HG02610 (cell line): Measurements from ENCODE around the gene MYMK.

Source experiments
- ATAC-seq: cut with Tn5 transposase; IDR thresholded peaks from one replicate; pipeline ENCODE4 v1.9.1; 2021; ENCODE audit warnings: mild to moderate bottlenecking, moderate library complexity; ENCODE audit not compliant: unreplicated experiment

Gene MYMK

DNA sequence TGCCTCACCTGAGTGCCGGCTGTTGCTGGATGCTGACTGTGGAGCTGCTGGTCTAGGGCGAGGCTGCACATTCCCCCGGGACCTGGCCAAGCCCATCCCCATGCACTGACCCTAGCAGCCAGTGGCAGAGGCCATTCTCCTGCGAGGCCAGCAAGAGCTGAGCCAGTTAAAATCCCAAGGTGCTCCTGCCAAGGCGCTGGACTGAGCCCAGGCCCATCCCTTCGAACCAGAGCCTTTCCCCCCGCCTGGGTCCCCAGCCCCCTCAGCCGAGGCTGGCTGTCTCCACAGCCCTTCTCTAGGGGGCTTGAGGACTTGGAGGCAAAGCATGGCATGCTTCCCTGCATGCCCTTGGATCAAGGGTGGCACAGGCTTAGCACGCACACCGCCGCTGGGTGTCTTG is 11.3 kb upstream of the MYMK start:
- ATAC-seq = no peak

- ATAC-seq = no peak
Measured at GRCh38 chr9:133535306-133535877, 10.6 kb upstream of the MYMK start.

GRCh38 chr9:133534346-133535291 is 9.9 kb upstream of the MYMK start, which contains the start of gene ADAMTSL2:
TSS of gene ADAMTSL2 (plus strand) at chr9:133534704. CDS start at chr9:133536713, 2,009 bp downstream.
- no peak for ATAC-seq

DNA sequence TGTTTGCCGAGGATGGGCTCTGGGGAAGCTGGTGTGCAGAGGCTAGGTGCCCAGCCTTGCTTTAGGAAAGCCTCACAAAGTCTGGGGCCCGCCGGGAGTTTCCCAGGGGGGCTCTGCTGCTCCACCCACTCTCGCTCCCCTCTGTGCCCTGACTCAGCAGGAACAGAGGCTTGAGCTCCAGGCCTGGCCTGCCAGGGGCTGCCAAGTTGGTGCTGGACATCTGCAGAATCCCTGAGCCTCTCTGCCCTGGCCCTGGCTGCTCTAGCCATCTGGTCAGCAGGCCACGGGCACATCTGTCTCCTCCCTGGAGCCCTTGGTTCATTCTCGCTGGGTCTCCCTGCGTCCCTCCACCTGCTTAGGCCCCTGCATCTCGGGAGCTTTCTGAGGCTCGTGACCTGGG is 9.1 kb upstream of the MYMK start:
- ATAC-seq = no peak

- ATAC-seq = no peak
Measured at GRCh38 chr9:133532937-133533668, 8.3 kb upstream of the MYMK start.

GRCh38 chr9:133531293-133531692 is 6.5 kb upstream of the MYMK start:
- no peak for ATAC-seq

GRCh38 chr9:133529874-133530273 is 5.1 kb upstream of the MYMK start:
- ATAC-seq = no peak

DNA sequence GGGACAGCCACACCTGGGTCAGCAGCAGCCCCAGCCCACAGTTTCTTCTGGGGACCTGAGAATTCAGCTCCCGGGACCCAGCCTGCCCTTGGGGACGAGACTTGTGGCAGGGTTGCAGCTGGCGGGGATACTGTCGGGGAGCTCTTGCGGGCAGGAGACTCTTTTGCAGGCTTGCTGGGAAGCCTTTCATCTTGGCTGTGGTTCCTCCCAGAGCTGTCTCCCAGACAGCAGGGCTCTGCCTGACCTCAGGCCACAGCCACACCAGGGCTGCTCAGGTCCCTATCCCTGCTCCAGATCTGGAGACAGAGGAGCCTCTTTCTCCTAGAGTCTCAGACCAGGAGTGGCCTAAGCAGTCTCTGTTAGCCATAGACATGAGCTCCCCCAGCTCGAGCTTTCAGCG is 4.7 kb upstream of the MYMK start:
- ATAC-seq = no peak

- no peak for ATAC-seq
Measured at GRCh38 chr9:133528876-133529241, 4.1 kb upstream of the MYMK start.

GRCh38 chr9:133528001-133528875 is 3.5 kb upstream of the MYMK start:
- ATAC-seq = no peak

DNA sequence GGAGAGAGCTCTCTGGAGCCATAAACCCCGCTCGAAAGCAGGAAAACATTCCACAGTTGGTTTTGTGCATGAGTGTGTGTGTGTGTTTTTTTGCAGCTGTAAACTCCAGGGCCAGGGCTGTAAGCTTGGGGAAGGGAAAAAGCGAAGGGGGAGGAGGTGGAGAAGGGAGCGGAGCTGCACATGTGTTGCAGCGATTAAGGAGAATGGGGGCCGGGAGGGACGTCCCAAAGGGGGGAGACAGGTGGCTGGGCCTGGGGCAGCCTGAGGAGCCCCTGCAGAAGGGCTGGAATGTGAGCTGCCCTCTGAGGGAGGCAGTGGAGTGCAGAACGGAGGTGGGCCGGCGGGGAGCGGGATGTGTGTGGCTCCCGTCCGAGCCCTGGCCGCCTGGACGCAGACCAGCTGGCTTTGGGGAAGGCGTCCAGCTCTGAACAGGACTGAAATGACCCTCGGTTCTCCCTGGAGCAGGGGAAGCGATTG is 2.7 kb upstream of the MYMK start:
- no peak for ATAC-seq

DNA sequence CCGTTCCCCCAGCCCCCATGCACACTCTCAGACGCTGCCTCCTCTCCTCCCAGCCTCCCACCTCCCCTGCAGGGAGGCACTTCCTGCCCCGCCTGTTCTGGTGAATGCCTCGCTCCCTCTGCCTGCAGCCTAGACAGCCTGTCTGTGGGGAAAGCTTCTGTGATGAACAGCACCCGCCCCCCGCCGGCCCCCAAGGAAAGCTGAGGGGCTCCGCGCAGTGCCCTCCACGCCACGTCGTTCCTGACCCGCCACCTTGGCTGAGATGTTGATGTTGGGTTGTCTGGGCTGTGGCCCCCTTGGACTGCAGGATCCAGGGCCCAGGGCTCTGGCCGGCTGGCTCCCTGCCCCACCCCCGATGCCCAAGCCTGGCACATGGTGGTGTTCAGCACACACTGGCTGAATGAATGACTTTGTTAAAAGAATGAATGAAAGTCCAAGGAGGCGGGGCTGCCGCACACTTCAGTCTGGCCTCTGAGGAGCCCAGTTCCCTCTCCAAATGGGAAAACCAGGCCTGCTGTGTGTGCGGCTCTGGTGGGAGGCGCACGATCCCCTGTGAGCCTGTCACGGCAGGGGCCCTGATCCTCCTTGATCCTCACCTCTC is 2.1 kb upstream of the MYMK start:
- no peak for ATAC-seq

DNA sequence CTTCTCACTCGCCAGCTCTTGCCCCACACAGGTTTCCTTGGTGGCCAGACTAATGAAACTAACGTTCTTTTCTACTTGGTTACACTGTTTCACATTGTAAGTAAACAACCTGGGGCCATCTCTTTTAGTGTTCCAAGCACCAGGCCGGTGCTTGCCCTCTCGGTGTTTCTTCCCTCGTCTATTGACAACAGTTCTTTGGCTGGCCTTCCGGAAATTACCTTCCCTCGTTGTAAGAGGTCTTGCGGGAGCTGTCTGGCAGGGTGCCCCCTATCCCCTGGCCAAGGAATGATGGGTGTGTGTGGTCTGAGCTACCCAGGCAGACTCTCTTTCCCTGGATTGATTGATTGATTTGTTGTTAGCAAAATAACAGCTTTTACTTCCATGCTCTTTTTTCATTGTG is 918 bp upstream of the MYMK start:
- ATAC-seq = no peak

GRCh38 chr9:133524146-133524545 is 613 bp downstream of the MYMK start:
- no peak for ATAC-seq

- no peak for ATAC-seq
Measured at GRCh38 chr9:133523106-133523505, 1.7 kb downstream of the MYMK start.

DNA sequence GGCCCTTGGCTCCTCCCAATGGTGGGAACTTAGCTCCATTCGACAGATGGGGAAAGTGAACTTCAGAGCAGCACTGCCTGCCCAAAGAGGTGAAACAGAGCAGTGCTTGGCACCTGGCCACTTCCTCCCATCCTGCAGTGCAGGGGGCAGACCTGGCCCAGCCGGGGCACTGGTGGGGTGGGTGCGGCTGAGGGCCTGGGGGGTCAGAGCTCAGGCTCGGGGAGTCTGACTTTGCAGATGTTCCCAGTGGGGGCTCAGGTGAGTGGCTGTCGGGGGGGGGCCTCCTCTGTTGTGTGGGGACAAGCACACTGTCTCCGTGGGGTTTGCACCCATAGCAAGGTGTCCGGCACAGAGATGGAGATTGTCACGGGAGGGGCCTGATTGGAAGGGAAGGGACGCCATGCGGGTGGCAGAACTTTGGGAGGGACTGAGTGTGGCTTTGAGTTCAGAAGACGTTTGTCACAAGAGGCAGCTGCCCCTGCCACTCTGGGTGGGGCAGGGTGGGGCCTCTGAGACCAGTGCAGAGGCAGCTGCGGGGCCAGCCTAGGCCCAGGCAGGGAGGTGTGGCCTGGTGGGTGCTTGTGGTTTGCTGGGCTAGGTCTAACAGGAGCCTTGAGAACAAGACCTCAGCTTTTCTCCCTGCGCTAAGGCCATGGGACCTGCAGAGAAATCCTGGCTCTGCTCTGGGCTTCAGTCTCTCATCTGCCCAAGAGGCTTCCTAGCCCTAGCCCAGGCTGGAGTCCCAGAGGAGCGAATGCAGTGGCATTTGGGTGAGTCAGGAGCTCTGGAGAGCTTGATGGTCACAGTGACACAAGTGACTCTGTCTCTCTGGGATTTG is 2.5 kb downstream of the MYMK start:
- no peak for ATAC-seq

- ATAC-seq = no peak
Measured at GRCh38 chr9:133521122-133522072, 3.4 kb downstream of the MYMK start.
